ENCODE measurements around the gene OR8B2.
A peak's percentile ranks its signal among the peaks of the same experiment; 100 is the strongest.
"Not testable (repeated sequence)": the region's sequence is repeated elsewhere in the genome, so short reads cannot be mapped to it uniquely, and the experiment has no call there.

Gene OR8B2, protein sequence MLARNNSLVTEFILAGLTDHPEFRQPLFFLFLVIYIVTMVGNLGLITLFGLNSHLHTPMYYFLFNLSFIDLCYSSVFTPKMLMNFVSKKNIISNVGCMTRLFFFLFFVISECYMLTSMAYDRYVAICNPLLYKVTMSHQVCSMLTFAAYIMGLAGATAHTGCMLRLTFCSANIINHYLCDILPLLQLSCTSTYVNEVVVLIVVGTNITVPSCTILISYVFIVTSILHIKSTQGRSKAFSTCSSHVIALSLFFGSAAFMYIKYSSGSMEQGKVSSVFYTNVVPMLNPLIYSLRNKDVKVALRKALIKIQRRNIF

DNA sequence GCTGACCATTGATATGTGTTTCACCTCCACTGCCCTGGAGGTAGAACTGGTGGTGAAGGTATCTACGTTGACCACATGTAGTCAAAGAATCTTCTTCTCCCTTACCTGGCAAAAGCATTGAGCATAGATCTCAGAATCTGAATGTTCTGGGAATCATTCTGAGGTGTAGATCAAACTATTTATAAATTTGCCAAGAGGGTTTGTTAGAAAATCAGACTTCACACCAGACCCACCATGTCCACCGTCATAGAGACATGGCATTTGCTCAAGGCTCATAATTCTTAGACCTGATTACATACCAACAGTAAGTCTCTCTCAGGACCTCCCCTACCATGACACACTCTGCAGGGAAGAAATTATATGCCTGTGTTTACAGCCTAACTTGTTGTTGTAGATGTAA is at the start of gene OR8B2:
OR8B2 (minus strand) TSS at position 101 of the 400 bp plus-strand sequence. CDS start 1,156 bp downstream, outside the sequence.
- DNase-seq (ENCODE audit: low spot score) = no peak

DNA sequence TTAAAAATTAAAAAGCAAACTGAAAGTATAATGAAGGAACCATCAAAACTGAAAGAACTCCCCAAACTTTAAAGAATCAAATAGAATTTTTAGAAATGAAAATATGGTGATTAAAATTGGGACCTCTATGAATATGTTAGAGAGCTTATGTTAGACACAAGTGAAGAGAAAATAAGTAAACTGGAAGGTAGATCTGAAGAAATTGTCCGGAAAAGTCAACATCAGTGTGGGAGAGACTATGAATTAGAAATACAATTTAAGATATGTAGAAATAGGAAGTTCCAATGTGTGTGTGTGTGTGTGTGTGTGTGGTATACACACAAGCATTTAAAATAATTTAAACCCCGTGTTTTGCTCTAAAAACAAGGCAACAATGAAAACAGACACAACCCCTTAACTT is 45.3 kb upstream of the OR8B2 start:
- DNase-seq (ENCODE audit: low spot score) = no peak

DNA sequence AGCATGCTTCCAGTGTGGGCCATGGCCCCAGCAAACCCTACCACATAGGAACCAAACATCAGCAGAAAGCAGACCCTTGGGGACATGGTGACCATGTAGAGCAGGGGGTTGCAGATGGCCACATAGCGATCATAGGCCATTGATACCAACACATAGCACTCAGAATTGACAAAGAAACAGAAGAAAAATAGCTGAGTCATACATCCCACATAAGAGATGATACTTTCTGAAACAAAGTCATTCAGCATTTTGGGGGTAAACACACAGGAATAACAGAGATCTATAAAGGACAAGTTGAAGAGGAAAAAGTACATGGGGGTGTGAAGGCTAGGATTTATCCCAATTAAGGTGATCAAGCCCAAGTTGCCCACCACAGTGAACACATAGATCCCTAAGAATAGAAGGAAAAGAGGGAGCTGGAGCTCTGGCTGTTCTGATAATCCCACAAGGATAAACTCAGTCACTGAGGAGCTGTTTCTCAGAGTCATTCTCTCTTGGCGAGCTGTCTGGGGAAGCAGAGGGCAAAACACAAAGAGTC is 40.2 kb upstream of the OR8B2 start, which contains the start of gene OR8B4:
OR8B4 (minus strand) TSS at position 488 of the 538 bp plus-strand sequence; CDS start at position 488, 0 bp downstream.
- DNase-seq (ENCODE audit: low spot score) = no peak

DNA sequence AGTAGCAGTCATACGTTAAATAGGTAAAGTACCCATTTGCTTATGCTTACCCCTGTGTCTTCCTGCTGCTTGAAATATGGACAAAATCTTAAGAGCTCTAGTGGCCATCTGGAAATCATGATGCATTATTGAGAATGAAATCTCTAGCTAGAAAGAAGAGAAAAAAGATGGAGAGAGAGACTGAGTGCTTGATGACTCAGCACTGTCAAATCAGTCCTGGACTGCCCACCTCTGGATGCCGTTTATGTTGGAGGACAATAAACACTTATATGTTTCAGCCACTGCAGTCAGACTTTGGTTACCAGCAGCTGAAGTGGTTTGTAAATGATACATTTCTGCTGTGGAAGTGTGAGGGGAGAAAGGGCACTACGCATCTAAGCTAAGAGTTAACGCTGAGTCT is 36.7 kb upstream of the OR8B2 start:
- DNase-seq (ENCODE audit: low spot score) = no peak

DNA sequence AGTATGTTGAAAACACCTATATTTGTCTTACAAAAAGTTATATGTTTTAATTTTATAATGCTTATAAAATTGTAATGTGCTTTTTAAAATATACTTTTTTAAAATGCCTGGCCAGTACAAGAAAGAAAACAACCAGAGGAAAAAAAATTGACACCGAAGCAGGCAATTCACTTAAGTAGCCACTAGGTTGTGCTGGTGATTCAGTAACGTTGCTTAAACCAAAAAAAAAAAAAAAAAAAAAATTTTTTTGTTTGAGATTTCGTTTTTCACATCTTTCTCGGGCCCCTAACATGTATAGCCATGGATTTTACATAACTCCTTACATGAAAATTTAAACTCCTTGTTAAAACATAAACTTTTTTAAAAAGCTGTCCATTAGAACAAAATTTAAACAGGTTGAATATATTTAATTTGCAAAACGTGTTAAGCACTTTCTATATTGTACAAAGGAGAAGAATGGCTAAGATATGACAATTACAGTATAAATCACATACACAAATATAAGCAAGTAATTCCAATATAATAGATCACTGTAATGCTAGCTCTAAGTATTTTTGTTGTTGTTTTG is 31.1 kb upstream of the OR8B2 start:
- DNase-seq (ENCODE audit: low spot score) = peak; percentile 73

DNA sequence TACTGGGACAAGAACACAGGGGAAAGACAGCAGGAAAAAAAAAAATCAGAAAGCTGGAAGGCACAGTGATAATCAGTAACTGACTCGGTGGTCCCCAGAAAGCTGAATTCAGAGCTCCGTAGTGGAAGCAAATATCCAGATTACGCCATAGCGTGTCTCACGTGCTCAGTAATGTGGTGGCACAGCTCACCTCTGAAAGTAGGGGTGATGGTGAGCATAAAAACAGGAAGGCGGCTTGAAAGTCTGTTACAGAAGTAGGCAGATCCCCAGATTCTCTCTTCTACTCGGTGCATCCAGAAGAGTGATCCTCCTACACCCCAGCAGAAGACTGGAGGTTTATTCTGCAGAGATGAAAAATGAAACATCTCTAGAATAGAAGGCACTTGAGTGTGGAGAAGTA is 25.6 kb upstream of the OR8B2 start:
- no peak for DNase-seq (ENCODE audit: low spot score)

DNA sequence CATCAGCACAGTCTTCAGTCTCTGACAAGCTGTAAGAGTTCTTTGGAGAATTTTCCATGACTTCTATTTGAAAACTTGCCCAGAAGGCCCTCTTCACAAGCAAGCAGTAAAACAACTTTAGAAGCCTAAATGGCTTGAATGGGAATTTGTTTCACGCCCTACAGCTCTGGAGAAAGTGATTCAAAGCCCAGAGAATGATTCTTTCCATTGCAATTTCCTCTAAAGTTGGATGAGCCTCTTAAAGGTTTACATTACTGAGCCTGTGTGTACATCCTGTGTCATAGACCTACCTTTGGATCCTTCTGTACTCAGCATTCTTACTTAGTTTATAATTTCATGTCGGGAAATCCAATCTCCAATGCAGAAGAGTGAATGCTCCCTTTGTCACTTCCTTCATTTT is 21.3 kb upstream of the OR8B2 start:
- no peak for DNase-seq (ENCODE audit: low spot score)

DNA sequence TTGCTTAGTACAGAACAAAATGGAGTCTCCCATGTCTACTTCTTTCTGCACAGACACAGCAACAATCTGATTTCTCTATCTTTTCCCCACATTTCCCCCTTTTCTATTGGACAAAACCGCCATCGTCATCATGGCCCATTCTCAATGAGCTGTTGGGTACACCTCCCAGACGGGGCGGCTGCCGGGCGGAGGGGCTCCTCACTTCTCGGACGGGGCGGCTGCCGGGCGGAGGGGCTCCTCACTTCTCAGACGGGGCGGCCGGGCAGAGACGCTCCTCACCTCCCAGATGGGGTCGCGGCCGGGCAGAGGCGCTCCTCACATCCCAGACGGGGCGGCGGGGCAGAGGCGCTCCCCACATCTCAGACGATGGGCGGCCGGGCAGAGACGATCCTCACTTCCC is 18.9 kb upstream of the OR8B2 start:
- DNase-seq (ENCODE audit: low spot score) = not testable (repeated sequence)

DNA sequence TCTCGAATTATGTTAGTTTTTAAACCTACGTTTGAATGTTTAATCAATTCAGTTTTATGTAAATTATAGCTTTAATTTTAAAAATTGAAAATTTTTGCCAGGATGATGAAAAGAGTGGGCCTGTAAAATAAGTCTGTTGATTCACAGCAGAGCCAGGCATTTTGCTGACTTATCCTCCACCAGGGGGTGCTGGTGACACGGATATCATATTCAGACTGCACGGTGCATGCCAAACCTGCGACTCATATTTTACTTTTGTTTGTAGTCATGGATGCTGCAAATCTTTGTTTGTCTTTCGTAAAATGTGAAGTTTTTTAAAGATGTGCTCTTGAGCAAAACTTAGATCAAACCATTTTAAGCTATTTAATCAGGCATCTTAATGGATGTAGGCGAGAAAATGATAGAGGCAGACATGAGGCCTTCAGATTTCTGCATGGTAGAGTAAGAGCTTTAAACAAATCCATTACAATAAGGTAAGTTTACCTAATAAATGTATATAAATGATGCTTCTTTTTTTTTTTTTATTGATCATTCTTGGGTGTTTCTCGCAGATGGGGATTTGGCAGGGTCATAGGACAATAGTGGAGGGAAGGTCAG is 18.1 kb upstream of the OR8B2 start:
- DNase-seq (ENCODE audit: low spot score) = peak; percentile 55

DNA sequence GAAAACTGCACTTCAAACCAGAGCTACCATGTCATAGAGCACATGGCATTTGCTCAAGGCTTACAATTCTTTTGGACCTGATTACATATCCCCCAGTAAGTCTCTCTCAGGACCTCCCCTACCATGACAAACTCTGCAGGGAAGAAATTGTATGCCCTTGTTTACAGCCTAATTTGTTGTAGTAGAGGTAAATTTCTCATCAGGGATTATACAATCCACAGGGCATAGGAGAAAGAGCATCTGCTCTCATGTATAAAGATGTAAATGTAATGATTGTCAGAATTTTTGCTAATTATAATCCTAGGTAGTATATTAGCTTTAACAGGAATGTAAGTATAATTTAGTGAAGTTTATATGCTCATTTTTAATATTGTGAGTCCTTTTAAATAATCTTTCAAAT is 14.6 kb upstream of the OR8B2 start, which contains the start of gene OR8B3:
OR8B3 (minus strand) TSS at position 101 of the 400 bp plus-strand sequence. CDS start 1,673 bp downstream, outside the sequence.
- DNase-seq (ENCODE audit: low spot score) = no peak

DNA sequence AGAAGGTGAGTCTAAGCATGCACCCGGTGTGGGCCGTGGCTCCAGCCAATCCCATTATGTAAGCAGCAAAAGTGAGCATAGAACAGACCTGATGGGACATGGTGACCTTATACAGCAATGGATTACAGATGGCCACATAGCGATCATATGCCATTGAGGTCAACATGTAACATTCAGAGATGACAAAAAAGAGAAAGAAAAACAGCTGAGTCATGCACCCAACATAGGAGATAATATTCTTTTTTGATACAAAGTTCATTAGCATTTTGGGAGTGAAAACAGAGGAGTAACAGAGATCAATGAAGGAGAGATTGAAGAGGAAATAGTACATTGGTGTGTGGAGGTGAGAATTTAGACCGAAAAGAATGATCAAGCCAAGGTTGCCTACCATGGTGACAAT is 12.5 kb upstream of the OR8B2 start:
- not testable (repeated sequence) for DNase-seq (ENCODE audit: low spot score)

DNA sequence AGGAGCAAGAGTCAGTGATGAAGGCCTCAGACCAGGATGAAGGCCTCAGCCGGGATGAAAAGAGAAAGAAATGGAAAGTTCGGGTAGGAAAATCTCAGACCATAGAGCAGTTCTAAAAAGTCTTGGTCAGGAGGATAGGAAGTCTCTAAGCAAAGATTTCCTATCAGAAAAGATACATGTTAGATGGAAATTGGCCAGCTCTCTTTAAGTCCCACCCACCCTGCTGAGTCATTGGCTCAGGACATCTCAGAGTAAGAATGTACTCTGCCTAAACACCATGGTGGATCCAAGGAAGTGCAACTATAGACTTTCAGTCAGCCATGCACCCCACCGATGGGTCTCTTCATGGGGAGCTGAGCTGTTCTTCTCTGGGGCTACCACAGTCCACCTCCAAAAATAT is 10.1 kb upstream of the OR8B2 start:
- DNase-seq (ENCODE audit: low spot score) = no peak

DNA sequence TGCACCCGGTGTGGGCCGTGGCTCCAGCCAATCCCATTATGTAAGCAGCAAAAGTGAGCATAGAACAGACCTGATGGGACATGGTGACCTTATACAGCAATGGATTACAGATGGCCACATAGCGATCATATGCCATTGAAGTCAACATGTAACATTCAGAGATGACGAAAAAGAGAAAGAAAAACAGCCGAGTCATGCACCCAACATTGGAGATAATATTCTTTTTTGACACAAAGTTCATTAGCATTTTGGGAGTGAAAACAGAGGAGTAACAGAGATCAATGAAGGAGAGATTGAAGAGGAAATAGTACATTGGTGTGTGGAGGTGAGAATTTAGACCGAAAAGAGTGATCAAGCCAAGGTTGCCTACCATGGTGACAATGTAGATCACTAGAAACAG is 1.4 kb downstream of the OR8B2 start:
- DNase-seq (ENCODE audit: low spot score) = not testable (repeated sequence)

DNA sequence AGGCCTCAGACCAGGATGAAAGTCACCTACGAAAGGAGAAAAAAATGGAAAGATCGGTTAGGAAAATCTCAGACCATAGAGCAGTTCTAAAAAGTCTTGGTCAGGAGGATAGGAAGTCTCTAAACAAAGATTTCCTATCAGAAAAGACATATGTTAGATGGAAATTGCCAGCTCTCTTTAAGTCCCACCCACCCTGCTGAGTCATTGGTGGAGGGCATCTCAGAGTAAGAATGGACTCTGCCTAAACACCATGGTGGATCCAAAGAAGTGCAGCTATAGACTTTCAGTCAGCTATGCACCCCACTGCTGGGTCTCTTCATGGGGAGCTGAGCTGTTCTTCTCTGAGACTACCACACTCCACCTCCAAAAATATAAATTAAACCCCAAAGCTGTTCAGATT is 3.7 kb downstream of the OR8B2 start:
- no peak for DNase-seq (ENCODE audit: low spot score)

DNA sequence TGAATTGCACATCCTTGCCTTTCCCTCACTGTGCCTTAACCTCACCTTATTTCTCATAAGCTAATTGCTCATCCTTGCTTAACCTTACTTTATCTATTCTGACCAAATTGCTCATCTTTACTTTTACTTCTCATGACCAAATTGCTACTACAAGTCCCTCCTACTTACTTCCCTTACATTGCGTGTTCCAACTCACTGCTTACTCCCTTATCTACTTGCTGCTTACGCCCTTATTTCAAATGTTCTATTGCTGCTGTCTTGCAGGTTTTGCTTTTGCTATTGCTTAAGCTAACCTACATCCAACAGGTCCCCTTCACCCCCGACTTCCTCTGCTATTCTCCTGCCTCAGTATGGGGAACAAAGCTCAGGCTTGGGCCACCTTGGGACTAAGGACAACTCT is 8.0 kb downstream of the OR8B2 start:
- DNase-seq (ENCODE audit: low spot score) = no peak

DNA sequence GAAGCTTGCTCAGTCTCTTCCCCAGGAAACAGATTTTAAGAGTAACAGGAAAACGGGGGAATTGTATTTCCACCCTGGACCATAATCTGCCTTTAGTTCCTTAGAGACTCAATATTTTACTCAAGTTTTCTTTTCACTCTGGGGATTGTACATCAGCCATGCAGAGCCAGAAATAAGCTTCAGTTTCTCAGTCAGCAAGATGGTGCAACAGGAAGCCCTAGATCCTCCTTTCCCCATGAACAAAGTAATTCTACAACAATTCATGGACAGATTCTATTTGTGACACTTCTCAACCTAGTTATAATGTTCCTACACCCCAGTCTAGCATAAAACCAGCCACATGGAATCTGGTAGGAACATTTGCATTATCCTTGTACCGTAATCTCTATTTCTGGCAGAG is 24.7 kb downstream of the OR8B2 start:
- no peak for DNase-seq (ENCODE audit: low spot score)

DNA sequence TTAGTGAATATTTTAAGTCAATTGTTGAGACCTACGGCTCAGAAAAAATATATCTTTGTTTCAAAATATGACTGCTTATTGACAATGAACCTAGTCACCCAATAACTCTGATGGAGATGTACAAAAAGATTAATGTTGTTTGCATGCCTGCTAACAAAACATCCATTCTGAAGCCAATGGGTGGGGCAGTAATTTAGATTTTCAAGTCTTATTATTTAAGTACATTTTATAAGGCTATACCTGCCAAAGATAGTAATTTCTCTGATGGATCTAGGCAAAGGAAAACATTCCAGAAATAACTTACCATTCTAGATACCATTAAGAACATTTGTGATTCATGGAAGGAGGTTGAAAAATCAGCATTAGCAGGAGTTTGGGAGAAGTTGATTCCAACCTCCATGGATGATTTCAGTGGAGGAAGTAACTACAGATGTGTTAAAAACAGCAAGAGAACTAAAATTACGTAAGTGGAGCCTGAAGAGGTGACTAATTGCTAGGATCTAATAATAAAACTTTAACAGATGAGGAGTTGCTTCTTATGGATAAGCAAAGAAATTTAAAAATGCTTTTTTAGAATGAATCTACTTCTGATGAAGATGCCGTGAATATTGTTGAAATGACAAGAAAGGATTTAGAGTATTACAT is 37.9 kb downstream of the OR8B2 start:
- no peak for DNase-seq (ENCODE audit: low spot score)

DNA sequence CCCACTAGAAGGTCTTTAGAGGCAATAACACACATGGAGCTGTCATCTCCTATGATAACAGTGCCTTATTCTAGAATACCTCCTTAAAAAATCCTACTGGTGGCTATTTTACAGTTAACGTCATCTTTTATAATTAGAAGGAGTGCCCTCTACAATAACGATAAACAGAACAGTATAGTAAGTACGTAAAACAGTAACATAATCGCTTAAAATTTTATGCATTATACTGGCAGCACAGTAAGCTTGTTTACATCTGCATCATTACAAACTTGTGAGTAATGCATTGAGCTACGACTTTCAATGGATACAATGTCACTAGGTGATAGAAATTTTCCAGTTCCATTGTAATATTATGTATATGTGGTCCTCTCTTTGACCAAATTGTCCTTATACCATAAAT is 40.0 kb downstream of the OR8B2 start:
- no peak for DNase-seq (ENCODE audit: low spot score)

DNA sequence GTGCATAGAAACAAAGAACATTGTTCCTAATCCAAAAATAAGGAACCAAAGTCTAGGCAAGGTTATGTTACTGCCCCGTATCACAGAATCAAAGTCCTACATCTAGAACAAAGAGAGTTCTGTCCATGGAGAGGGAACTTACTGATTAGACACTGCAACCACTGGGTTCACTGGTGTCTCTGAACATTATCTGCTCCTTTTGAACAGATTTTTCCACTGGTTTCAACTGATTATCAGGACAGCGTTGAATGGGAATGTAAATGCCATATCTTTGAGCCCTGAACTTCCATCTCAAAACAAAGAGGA is 44.2 kb downstream of the OR8B2 start:
- DNase-seq (ENCODE audit: low spot score) = no peak

DNA sequence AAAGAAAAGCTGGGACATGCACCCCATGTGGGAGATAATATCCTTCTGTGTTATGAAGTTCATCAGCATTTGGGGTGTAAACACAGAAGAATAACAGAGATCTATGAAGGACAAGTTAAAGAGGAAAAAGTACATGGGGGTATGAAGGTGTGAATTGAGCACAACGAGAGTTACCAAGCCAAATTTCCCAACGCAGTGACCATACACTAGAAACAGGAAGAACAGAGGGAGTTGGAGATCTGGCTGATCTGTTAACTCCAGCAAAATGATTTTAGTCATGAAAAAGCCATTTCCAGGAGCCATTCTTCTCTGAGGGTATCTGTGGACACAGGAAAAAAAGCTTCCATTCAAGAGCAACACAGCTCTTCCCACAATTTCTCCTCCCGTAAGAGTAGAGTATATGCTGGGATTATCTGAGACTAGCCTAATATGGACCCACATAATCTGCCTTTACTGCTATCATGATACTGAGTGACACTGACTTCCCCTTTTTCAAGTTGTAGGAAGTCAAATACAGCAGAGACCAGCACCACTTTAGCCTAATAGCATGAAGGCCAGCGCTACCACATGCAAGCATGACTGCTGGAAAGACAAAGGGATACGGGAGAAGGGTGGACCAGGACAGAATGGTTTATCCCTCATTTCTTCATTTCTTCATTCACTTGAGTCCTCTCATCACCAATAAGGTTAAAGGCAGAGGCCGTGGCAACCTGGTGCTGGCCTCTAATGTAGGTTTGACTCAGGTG is 44.7 kb downstream of the OR8B2 start:
- no peak for DNase-seq (ENCODE audit: low spot score)

Measured in LoVo (cell line).